Kasumi-1 (cell line): ENCODE results near the gene NADK.
A peak's percentile ranks its signal among the peaks of the same experiment; 100 is the strongest.

Experiments
- DNase-seq, 2 experiments: peaks; one replicate each; lab custom pipeline; 2025; lab: John Stamatoyannopoulos, UW

Gene NADK

DNA sequence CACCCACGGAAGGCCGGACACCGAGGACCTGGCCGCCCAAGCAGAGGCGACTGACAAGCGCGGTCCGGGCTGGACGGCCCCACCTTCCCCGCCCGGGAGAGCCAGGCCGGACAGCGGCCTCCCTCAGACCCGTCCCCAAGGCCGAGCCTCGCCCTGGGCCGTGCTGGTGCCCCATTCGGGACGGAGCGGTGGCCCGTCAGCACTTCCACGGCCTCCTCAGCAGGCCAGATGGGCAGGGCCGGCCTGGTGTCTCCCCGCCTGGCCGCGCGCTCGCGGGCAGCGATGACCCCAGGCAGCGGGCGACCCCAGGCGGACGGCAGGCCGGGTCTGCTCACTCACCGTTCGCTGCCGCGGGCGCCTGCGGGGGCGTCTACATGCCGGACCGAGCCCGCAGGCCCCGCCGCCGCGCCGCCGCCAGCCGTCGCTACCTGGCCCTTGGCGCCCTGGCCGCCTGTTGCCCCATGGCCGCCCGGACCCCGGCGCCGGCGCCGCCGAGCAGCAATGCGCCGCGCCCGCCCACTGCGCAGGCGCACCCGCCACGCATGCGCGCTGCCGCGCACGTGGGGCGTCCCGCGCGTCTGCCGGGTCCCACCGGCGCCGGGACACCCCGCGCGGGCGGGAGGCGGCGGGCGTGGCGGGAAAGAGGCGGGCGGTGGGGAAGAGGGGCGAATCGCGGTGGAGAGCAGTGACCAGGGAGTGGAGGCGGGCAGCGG, at the start of gene NADK:
NADK (minus strand) TSS at position 521 of the 713 bp plus-strand sequence. CDS start 13,064 bp downstream, outside the sequence.
- DNase-seq: peak in 1 of 2 experiments; percentile 38

- no peak for DNase-seq
Measured at GRCh38 chr1:1827089-1827848, 49.0 kb upstream of the NADK start.

DNA sequence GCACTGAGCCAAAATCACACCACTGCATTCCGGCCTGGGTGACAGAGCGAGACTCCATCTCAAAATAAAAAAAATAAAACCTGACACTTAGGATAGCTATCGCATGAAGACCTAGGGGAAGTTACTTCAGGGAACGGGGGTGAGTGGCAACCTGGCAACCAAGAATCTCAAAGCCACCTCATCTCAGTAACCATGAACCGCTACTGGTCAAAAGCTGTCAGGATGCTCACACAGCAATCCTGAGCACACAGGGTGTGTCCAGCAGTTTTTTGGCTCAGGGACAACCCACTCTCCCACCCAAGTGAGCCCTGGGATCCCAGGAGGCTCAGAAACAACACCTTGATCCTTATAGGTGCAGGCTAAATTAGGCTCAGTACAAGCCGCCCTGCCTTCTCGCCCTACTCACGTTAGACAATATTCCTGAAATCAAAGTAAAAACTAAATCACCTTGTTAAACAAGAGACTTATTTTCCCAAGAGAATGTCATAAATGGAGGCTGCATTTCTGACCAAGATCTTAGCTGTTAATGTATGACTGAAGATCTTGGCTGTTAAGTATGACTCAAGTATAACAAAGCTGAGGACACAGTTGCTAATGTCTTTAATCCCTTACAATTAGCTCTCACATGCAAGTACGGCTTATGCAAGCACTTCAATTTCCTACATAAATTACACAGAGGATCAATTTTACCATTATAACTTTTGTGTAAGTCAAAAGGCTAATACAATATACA, 48.3 kb upstream of the NADK start:
- no peak for DNase-seq

DNA sequence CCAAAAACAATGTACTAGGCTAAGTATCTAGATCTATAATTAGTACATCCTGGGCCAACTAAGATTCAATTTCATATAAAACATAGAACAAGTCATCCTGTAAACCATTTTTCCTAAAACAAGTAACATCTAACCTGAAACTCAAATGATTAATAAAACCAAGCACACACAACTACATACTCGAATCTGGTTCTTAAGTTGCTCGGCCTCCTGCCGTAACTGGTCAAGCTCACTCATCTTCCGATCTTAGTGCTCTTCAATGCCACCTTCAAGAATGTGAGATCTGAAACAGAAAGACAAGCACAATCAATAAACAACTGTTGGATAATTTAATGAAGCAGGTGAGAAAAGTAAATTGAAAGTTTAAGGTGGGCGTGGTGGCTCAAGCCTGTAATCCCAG, 46.9 kb upstream of the NADK start:
- no peak for DNase-seq

DNA sequence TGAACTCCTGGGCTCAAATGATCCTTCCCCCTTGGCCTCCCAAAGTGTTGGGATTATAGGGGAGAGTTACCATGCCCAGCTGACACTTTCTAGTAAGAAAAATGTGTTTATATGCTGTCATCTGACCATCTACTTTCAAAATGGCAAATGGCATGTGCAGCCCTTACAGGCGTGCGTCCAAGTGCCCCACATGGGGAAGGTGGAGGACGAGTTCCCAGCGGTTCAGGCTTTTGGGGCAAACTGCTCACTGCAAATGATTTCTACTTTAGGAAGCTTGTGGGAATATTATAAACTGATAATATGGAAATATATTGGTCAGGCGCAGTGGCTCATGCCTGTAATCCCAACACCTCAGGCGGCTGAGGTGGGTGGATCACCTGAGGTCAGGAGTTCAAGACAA, 41.5 kb upstream of the NADK start:
- DNase-seq: no peak

- no peak for DNase-seq
Measured at GRCh38 chr1:1817221-1817620, 39.0 kb upstream of the NADK start.

DNA sequence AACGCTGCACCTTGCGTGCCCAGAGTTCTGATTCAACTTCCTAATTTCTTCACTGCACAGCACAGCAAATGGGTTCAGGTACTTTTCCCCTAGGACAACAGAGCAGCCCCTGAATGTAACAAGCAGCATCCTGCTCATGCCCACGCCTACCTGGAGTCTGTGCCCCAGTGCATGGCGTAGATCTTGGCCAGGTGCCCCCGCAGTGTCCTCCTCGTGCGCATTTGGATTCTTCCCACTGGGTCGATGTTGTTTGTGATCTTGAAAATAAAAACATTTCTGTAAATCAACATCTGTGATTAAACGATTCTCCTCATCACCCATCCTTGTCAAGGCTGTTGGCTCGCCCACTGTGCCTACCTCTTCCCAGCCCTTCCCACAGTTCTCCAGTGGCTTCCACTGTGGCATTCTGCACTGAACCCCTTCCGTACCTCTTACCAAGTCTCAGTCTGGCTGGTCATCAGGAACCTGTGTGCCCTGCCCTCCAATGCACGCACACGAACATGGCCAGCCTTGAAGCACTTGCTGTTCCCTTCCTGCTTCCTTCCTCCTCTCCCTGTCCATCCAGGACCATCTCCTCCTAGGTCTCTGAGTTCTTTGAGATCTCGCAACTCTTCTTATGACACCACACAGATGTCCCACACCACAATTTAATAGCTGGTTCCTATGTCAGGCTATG, 37.5 kb upstream of the NADK start:
- DNase-seq: no peak

GRCh38 chr1:1809489-1809888, 31.2 kb upstream of the NADK start:
- no peak for DNase-seq

DNA sequence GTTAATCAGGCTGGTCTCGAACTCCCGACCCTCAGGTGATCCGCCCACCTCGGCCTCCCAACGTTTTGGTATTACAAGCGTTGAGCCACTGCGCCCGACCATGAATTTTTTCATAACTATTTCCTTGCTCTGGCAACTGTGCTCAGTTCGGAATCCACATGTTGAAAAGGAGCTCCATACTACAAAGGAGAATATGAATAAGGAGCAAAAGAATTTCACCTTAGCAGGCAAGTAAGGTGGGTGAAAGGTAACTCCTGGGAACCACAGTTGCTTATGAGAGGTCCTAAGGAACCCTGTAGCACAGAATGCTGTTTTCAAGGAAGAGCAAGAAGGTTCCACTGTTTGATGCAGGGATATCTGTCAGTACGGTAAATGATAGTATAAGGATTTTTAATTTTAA, 29.9 kb upstream of the NADK start:
- DNase-seq: no peak

DNA sequence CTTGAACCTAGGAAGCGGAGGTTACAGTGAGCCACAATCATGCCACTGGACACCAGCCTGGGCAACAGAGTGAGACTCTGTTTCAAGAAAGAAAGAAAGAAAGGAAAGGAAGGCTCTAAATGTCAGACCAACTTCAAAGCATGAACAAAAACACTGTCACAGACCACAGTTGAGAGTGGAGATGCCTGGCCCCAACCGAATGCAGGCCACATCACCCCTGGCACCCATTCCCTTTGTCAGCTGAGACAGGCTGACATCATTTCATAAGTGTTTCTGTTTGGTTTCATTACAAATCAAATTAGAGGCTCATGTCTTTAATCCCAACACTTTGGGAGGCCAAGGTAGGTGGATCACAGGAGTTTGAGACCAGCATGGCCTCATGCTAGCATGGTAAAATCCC, 28.6 kb upstream of the NADK start:
- DNase-seq: no peak

GRCh38 chr1:1804301-1804700, 26.0 kb upstream of the NADK start:
- DNase-seq: no peak

DNA sequence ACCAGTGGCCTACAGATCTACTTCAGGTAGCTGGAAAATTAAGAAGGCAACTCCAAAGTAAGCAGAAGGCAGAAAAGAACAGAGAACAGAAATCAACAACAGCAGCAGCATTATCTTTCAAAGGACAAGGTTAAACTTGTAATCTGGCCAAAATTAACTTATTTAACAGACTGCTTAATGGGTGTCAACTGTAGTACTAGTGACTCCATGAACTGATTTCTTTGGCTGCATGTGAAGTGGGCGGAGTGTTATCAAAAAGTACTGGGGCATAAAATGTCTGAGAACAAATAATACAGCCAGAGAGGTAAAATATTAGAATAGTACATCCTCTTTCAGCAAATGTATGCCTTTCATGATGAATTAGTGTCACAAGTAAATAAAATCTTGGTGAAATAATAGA, 24.6 kb upstream of the NADK start:
- DNase-seq: no peak

DNA sequence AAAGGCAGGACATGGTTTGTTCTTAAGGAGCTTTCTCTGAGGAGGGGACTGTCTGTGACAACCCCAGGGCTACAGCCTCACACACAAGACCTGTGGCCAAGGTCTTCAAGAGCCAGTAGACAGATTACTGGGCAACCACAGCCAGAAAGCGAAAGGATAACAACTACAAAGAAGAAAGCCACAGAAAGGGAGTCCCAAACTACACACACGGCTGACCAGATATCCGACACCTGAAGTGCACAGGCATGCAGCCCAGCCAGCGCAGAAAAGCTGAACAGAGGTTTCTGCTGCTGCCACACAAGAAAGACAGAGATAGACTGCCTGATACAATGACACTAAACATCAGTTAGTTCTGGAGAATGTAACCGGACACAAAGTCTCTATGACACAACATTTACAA, 21.4 kb upstream of the NADK start:
- DNase-seq: no peak

- no peak for DNase-seq
Measured at GRCh38 chr1:1797731-1798341, 19.6 kb upstream of the NADK start.

DNA sequence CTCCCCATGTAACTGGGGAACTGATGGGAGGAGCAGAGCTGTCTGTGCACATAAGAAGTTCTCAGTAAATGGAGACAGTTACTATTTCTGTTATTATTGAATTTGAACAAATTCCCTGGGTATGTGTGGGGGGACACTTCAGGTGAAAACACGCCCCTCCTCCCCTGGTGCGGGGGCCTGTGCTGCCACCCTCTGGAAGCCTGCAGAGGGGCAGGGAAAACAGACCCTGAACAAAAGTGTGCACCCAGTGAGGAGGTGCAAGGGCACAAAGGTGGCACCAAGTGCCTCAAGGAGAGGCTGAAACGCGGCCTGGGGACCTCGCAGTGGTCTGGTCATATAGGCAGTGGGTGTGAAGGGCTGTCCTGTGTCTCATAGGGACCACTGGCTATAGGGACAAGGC, 18.2 kb upstream of the NADK start:
- no peak for DNase-seq

DNA sequence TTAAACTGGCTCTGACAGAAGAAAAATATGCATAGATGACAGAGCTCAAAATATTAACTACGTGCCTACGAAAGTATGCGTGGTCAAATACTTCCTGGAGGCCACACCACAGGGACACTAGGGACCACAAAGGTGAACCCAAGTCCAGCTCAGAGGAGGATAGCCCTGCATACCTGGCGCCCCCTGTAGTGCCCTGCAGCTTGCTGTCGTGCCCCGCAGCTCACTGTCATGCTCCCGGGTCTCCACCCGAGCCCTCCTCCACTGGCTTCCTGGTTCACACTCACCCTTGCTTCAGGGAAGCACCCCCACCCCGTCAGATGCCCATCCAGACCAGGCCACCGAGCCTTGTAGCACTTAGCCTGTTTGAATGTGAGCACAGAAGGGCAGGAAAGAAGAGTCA, 16.7 kb upstream of the NADK start:
- DNase-seq: no peak

GRCh38 chr1:1793481-1794244, 15.4 kb upstream of the NADK start:
- no peak for DNase-seq

- DNase-seq: peak; percentile 15
Measured at GRCh38 chr1:1788646-1789431, 10.6 kb upstream of the NADK start.

- DNase-seq: no peak
Measured at GRCh38 chr1:1788136-1788535, 9.9 kb upstream of the NADK start.

DNA sequence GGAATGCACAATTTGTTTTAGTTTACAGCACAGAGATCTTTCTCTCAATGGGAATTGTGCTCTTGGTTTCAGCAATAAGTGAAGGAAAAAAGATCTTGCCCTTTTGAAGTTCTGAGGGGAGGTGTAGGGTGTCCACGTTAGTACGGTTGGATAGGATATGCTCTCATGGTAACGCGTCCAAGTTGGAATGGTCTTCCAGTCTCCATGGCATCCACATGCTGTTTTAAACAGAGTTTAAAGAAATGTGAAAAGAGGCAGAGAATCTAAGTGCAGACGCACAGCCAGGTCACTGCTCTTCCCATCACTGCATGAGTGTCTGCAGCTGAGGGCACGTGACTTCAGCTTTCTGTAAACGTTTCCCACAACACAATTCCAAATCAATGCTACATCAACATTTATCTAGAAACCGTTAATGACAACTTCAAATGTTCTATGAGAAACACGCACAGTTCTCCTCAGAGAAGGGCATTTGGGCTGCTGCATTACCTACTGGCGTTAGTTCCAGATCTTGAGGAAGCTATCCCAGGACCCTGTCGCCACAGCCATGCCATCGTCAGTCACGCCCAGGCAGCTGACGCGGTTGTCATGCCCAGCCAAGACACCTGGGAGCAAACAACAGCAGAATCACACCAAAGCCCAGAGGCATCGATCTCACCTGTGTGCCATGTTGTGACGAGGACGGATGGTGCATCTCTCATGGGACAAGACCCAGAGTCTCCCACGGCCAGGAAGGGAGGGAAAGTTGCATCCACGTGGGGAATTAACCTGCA, 8.8 kb upstream of the NADK start:
- DNase-seq: no peak
